GM12878 (cell line): ENCODE measurements around the gene DNAJC25. TPM values are rescaled to one million over a fixed set of nuclear protein-coding genes. Genes with fewer than 3 reads are reported as not detected.

Experiments used
- ATAC-seq: fragments of 200-7000 bp; cut with Tn5 transposase; 3 replicates; pipeline ENCODE4 v1.9.1; 2020; ENCODE audit warnings: mild to moderate bottlenecking, moderate library complexity
- BruUV-seq: library from RNA; stranded (reverse); fragments of 400-500 nt; replicated peaks from 2 replicates; lab custom pipeline; 2021; lab: Mats Ljungman, UMichigan
- CTCF ChIA-PET: fragments of 300-600 bp; sonication (Branson Sonifier 250); formaldehyde crosslinking; extraction: SDS; loops from one replicate; lab custom pipeline; 2021; ENCODE audit warnings: inconsistent platforms; lab: Yijun Ruan, JAX
- POLR2A ChIA-PET: fragments of 350-600 bp; formaldehyde crosslinking; extraction: SDS; loops from one replicate; lab custom pipeline; 2021; ENCODE audit warnings: inconsistent platforms; lab: Charles Lee
- RAD21 ChIA-PET: fragments of 300-600 bp; sonication (Branson Sonifier 250); formaldehyde crosslinking; loops from one replicate; lab custom pipeline; 2023; ENCODE audit warnings: antibody characterized with exemption; ENCODE audit not compliant: unreplicated experiment; lab: Charles Lee
- SMC1A ChIA-PET: fragments of 300-600 bp; sonication (Branson Sonifier 250); formaldehyde crosslinking; loops from one replicate; lab custom pipeline; 2023; ENCODE audit not compliant: unreplicated experiment, uncharacterized antibody; lab: Charles Lee
- DNase-seq: peaks from one replicate; pipeline ENCODE4 v3.0.0-alpha.2; 2011; ENCODE audit warnings: low read depth, low spot score
- FAIRE-seq: peaks from 3 replicates; lab custom pipeline; 2011; peaks lifted over from hg19 to GRCh38; lab: Jason Lieb, UNC
- H2AFZ ChIP-seq: 2 replicates; pipeline ENCODE4 v1.6.0; 2011; ENCODE audit warnings: low read depth, low read length, control low read depth; ENCODE audit not compliant: control insufficient read depth
- H3K27ac ChIP-seq: 2 replicates; pipeline ENCODE4 v1.5.1; 2011; ENCODE audit warnings: control low read depth; ENCODE audit not compliant: control insufficient read depth, insufficient read depth
- H3K27me3 ChIP-seq, 2 experiments: replicated peaks in 1 of 2; 2 replicates each; pipeline versions ENCODE4 v1.6.0 to v1.6.1; 2011; ENCODE audit warnings: low read length in 1 of 2; ENCODE audit not compliant: control insufficient read depth in 2 of 2, insufficient read depth in 2 of 2
- H3K36me3 ChIP-seq, 2 experiments: 2 replicates each; pipeline ENCODE4 v1.5.1; 2011; ENCODE audit warnings: low read length in 1 of 2; ENCODE audit not compliant: control insufficient read depth in 2 of 2, insufficient read depth in 2 of 2
- H3K4me1 ChIP-seq: 2 replicates; pipeline ENCODE4 v1.6.1; 2011; ENCODE audit warnings: mild to moderate bottlenecking, low read length, moderate library complexity, mixed read lengths; ENCODE audit not compliant: control insufficient read depth, insufficient read depth
- H3K4me2 ChIP-seq: 2 replicates; pipeline ENCODE4 v1.6.0; 2011; ENCODE audit warnings: control low read depth; ENCODE audit not compliant: control insufficient read depth, insufficient read depth
- H3K4me3 ChIP-seq: fragments of 200-600 bp; sonication (generic); 2 replicates; pipeline ENCODE4 v1.5.1; 2016
- H3K79me2 ChIP-seq: 2 replicates; pipeline ENCODE4 v1.6.0; 2011; ENCODE audit warnings: low read length; ENCODE audit not compliant: control insufficient read depth, insufficient read depth
- H3K9ac ChIP-seq: 2 replicates; pipeline ENCODE4 v1.8.0; 2011; ENCODE audit warnings: low read length, control low read depth, mixed read lengths; ENCODE audit not compliant: control insufficient read depth, insufficient read depth
- H3K9me3 ChIP-seq: replicated peaks from 3 replicates; pipeline ENCODE4 v1.5.1; 2011; ENCODE audit warnings: mild to moderate bottlenecking, low read length; ENCODE audit not compliant: control insufficient read depth, insufficient read depth
- H4K20me1 ChIP-seq: 2 replicates; pipeline ENCODE4 v1.6.0; 2011; ENCODE audit not compliant: control insufficient read depth, insufficient read depth
- ESRRA ChIP-seq: IDR thresholded peaks from 2 replicates; pipeline ENCODE4 v1.6.1; 2012; ENCODE audit warnings: mild to moderate bottlenecking, low read length, improper control_type of control experiment
- HDGF ChIP-seq: fragments of 450-650 bp; IDR thresholded peaks from 2 replicates; pipeline ENCODE4 v1.6.1; 2016; ENCODE audit warnings: antibody characterized with exemption
- KAT2A ChIP-seq: conservative IDR thresholded peaks from 2 replicates; pipeline ENCODE4 v1.6.1; 2011; ENCODE audit warnings: low read depth, low read length; ENCODE audit not compliant: control insufficient read depth
- LARP7 ChIP-seq: fragments of 450-650 bp; IDR thresholded peaks from 2 replicates; pipeline ENCODE4 v1.6.1; 2017; ENCODE audit warnings: mild to moderate bottlenecking
- MAX ChIP-seq: IDR thresholded peaks from 2 replicates; pipeline ENCODE4 v1.6.1; 2012; ENCODE audit warnings: low read depth, low read length, improper control_type of control experiment
- NBN ChIP-seq: fragments of 450-650 bp; IDR thresholded peaks from 2 replicates; pipeline ENCODE4 v1.6.1; 2016
- NR2F1 ChIP-seq: fragments of 450-650 bp; conservative IDR thresholded peaks from 2 replicates; pipeline ENCODE4 v1.6.1; 2017; ENCODE audit warnings: mild to moderate bottlenecking
- SMARCA5 ChIP-seq: fragments of 450-650 bp; IDR thresholded peaks from 2 replicates; pipeline ENCODE4 v1.6.1; 2017; ENCODE audit warnings: mild to moderate bottlenecking
- SREBF2 ChIP-seq: IDR thresholded peaks from 2 replicates; pipeline ENCODE4 v1.6.1; 2012; ENCODE audit warnings: mild to moderate bottlenecking, low read length
- TAF1 ChIP-seq: IDR thresholded peaks from 2 replicates; pipeline ENCODE4 v1.6.1; 2011; ENCODE audit warnings: mild to moderate bottlenecking, low read depth, low read length, borderline replicate concordance
- TARDBP ChIP-seq: IDR thresholded peaks from 2 replicates; pipeline ENCODE4 v1.6.1; 2016; ENCODE audit warnings: borderline replicate concordance
- WGBS: methylation state at CpG from one replicate; pipeline ENCODE4 v1.1.6; 2016; ENCODE audit warnings: low lambda C conversion rate; ENCODE audit not compliant: insufficient replicate concordance, insufficient coverage; ENCODE audit errors: missing lambda C conversion rate; 5-methylcytosine and 5-hydroxymethylcytosine counted together
- in situ Hi-C: fragments of 300-500 bp; cut with MboI; formaldehyde crosslinking; loops from 9 replicates; pipeline ENCODE4 v1.14.3; 2018; ENCODE audit warnings: mixed read lengths
- intact Hi-C: fragments of 100-400 bp; cut with micrococcal nuclease; formaldehyde crosslinking; loops from one replicate; pipeline ENCODE4 v1.14.2; 2022; ENCODE audit not compliant: unreplicated experiment
- polyA plus RNA-seq, 11 experiments: library from polyadenylated mRNA; depleted of rRNA in 4 of 11; unstranded in 6 of 11; stranded (reverse) in 5 of 11; fragments of >200 nt; fragmentation: Nextera tagmentation in 4 of 11; fragmentation: Illumina TruSeq in 1 of 11; extraction: Ambion mirVana in 4 of 11; extraction: Trizol in 1 of 11; gene quantifications; 1 replicate in 1 of 11; 2 replicates in 10 of 11; pipeline versions ENCODE4 v1.2.1 to v1.2.3, GENCODE V29; 2011 to 2016; ENCODE audit warnings: inconsistent platforms in 2 of 11, missing spikeins in 2 of 11, low read depth in 1 of 11
- total RNA-seq, 4 experiments: library from RNA; depleted of rRNA in 3 of 4; stranded (reverse); fragments of >200 nt in 3 of 4; fragmentation: Illumina TruSeq in 1 of 4; extraction: Trizol in 1 of 4; gene quantifications; 2 replicates each; pipeline versions ENCODE4 v1.2.1 to v1.2.3, GENCODE V29; 2013 to 2021
- TF ChIP-seq, protein P1 (sequence below): fragments of 450-650 bp; IDR thresholded peaks from 2 replicates; pipeline ENCODE4 v1.6.1; 2017; ENCODE audit warnings: borderline replicate concordance
- TF ChIP-seq, protein P2 (sequence below): fragments of 450-650 bp; IDR thresholded peaks from 2 replicates; pipeline ENCODE4 v1.6.1; 2018; ENCODE audit warnings: mild to moderate bottlenecking, low read depth, moderate library complexity; ENCODE audit not compliant: partially characterized antibody
- TF ChIP-seq, protein P3 (sequence below): fragments of 450-650 bp; IDR thresholded peaks from 2 replicates; pipeline ENCODE4 v1.6.1; 2016; ENCODE audit warnings: mild to moderate bottlenecking, moderate library complexity, borderline replicate concordance
- TF ChIP-seq, protein P4 (sequence below): IDR thresholded peaks from 2 replicates; pipeline ENCODE4 v1.6.1; 2011; ENCODE audit warnings: borderline replicate concordance, low read depth, mild to moderate bottlenecking, moderate library complexity, low read length; ENCODE audit not compliant: insufficient read depth, poor library complexity, severe bottlenecking

The DNAJC25 gene
- total and polyA plus RNA-seq, 10 of the 15 experiments (the other 5 are each of a cell fraction or from before 2014, with no cell fraction given), result 2.4 to 6.4 (median 4.0) TPM

- Histone ChIP-seq H3K4me1 (no peaks in the 10 kb centered on the region), H3K9me3 (no peaks in the 10 kb centered on the region), H3K9ac (no peak overlapping the region), H3K4me2 (no peak overlapping the region), H3K27me3 (no peaks in the 10 kb centered on the region), H3K4me3 (no peak overlapping the region), H3K36me3 (no peaks in the 10 kb centered on the region), H3K27ac (no peak overlapping the region), H4K20me1 (no peaks in the 10 kb centered on the region), H3K79me2 (peaks cover 12% of the 10 kb centered on the region), H2AFZ (no peak overlapping the region)
- SMC1A ChIA-PET, result no interaction called here
- RAD21 ChIA-PET, result interaction anchor here (0.9 kb wide), 1 partner anchor 448 kb away, joined by 3 read pairs; no protein-coding TSS in a partner anchor
- 60% methylated on average over 7 of the region's 7 CpGs for WGBS
- intact Hi-C loops, result no loop called here
- ATAC-seq, result no peak
- BruUV-seq, result no TSS peak
- CTCF ChIA-PET, result no interaction called here
- no peak for DNase-seq
- POLR2A ChIA-PET, result no interaction called here
- no peak for FAIRE-seq
- in situ Hi-C loops, result no loop called here
- TF ChIP-seq ESRRA (no peak), TARDBP (no peak), TAF1 (no peak), MAX (no peak), HDGF (no peak), KAT2A (no peak), NBN (no peak), LARP7 (no peak), SREBF2 (no peak), NR2F1 (no peak), SMARCA5 (no peak)
- TF ChIP-seq, protein P1, sequence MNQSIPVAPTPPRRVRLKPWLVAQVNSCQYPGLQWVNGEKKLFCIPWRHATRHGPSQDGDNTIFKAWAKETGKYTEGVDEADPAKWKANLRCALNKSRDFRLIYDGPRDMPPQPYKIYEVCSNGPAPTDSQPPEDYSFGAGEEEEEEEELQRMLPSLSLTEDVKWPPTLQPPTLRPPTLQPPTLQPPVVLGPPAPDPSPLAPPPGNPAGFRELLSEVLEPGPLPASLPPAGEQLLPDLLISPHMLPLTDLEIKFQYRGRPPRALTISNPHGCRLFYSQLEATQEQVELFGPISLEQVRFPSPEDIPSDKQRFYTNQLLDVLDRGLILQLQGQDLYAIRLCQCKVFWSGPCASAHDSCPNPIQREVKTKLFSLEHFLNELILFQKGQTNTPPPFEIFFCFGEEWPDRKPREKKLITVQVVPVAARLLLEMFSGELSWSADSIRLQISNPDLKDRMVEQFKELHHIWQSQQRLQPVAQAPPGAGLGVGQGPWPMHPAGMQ, result no peak
- TF ChIP-seq, protein P2, sequence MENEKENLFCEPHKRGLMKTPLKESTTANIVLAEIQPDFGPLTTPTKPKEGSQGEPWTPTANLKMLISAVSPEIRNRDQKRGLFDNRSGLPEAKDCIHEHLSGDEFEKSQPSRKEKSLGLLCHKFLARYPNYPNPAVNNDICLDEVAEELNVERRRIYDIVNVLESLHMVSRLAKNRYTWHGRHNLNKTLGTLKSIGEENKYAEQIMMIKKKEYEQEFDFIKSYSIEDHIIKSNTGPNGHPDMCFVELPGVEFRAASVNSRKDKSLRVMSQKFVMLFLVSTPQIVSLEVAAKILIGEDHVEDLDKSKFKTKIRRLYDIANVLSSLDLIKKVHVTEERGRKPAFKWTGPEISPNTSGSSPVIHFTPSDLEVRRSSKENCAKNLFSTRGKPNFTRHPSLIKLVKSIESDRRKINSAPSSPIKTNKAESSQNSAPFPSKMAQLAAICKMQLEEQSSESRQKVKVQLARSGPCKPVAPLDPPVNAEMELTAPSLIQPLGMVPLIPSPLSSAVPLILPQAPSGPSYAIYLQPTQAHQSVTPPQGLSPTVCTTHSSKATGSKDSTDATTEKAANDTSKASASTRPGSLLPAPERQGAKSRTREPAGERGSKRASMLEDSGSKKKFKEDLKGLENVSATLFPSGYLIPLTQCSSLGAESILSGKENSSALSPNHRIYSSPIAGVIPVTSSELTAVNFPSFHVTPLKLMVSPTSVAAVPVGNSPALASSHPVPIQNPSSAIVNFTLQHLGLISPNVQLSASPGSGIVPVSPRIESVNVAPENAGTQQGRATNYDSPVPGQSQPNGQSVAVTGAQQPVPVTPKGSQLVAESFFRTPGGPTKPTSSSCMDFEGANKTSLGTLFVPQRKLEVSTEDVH, result no peak
- TF ChIP-seq, protein P3, sequence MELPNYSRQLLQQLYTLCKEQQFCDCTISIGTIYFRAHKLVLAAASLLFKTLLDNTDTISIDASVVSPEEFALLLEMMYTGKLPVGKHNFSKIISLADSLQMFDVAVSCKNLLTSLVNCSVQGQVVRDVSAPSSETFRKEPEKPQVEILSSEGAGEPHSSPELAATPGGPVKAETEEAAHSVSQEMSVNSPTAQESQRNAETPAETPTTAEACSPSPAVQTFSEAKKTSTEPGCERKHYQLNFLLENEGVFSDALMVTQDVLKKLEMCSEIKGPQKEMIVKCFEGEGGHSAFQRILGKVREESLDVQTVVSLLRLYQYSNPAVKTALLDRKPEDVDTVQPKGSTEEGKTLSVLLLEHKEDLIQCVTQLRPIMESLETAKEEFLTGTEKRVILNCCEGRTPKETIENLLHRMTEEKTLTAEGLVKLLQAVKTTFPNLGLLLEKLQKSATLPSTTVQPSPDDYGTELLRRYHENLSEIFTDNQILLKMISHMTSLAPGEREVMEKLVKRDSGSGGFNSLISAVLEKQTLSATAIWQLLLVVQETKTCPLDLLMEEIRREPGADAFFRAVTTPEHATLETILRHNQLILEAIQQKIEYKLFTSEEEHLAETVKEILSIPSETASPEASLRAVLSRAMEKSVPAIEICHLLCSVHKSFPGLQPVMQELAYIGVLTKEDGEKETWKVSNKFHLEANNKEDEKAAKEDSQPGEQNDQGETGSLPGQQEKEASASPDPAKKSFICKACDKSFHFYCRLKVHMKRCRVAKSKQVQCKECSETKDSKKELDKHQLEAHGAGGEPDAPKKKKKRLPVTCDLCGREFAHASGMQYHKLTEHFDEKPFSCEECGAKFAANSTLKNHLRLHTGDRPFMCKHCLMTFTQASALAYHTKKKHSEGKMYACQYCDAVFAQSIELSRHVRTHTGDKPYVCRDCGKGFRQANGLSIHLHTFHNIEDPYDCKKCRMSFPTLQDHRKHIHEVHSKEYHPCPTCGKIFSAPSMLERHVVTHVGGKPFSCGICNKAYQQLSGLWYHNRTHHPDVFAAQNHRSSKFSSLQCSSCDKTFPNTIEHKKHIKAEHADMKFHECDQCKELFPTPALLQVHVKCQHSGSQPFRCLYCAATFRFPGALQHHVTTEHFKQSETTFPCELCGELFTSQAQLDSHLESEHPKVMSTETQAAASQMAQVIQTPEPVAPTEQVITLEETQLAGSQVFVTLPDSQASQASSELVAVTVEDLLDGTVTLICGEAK, result no peak
- TF ChIP-seq, protein P4, sequence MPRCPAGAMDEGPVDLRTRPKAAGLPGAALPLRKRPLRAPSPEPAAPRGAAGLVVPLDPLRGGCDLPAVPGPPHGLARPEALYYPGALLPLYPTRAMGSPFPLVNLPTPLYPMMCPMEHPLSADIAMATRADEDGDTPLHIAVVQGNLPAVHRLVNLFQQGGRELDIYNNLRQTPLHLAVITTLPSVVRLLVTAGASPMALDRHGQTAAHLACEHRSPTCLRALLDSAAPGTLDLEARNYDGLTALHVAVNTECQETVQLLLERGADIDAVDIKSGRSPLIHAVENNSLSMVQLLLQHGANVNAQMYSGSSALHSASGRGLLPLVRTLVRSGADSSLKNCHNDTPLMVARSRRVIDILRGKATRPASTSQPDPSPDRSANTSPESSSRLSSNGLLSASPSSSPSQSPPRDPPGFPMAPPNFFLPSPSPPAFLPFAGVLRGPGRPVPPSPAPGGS, result no peak
These were observed 3.7 kb upstream of the DNAJC25 start for GRCh38 chr9:111627260-111627963.
